HG02884 (cell line): Measurements from ENCODE around the gene NECAB3.
A peak's percentile ranks its signal among the peaks of the same experiment; 100 is the strongest.
"Not testable (repeated sequence)": the region's sequence is repeated elsewhere in the genome, so short reads cannot be mapped to it uniquely, and the experiment has no call there.

Experiments used
- ATAC-seq: cut with Tn5 transposase; IDR thresholded peaks from one replicate; pipeline ENCODE4 v1.9.1; 2021; ENCODE audit warnings: mild to moderate bottlenecking, moderate library complexity; ENCODE audit not compliant: unreplicated experiment

The NECAB3 gene

DNA sequence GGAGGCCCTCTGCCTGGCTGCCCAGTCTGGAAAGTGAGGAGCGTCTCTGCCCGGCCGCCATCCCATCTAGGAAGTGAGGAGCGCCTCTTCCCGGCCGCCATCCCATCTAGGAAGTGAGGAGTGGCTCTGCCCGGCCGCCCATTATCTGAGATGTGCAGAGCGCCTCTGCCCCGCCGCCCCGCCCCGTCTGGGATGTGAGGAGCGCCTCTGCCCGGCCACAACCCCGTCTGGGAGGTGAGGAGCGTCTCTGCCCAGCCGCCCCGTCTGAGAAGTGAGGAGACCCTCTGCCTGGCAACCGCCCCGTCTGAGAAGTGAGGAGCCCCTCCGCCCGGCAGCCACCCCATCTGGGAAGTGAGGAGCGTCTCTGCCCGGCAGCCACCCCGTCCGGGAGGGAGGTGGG lies 24.7 kb upstream of the NECAB3 start:
- not testable (repeated sequence) for ATAC-seq

DNA sequence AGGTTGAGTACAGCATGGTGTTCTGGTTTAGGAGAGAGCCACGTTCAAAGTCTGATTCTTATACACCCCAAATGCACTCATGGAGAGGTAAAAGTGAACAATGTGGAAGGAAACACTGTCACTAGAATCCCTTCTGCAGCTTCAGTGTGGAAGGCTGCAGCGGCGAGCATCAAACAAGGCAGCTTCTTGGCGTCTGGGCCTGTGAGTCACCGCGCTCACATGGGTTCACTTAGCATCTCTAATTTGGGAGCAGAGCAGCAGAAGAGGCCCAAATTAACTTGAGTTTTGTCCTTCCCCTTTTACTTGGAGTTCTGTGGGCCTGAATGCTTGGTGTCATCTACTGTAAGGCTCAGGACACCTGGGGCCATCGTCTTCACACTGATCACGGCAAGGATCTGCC lies 22.9 kb upstream of the NECAB3 start:
- ATAC-seq: no peak

DNA sequence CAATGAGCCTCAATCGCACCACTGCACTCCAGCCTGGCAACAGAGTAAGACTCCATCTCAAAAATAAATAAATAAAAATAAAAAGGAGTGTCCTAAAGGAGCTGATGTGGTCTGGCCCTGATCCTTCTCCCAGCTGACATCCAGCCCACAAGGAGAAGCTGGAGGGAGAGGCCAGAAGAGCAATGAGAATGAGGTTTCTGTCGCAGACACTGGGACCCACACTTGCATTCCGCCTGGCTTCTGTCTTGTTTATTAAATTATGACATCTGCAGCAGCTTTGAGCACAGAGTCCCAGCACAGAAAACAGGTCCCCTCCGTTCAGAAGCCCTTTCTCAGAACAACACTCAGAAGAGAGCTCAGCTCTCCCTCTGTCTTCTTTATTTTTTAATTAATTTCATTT lies 22.2 kb upstream of the NECAB3 start:
- no peak for ATAC-seq

DNA sequence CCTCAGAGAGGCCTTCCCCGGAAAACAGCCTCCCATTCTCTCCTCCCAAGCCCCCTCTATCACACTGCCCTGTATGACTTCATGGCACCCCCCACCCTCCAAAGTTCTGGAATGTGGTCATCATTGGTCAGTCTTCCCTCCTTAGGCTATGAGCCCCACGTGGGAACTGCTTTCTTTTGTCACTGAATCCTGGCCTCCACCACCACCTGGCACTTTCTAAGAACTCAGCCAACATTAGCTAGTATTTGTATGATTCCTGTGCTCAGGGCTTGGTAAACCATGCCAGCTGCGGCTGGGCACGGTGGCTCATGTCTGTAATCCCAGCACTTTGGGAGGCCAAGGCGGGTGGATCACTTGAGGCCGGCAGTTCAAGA lies 20.4 kb upstream of the NECAB3 start:
- ATAC-seq: no peak

DNA sequence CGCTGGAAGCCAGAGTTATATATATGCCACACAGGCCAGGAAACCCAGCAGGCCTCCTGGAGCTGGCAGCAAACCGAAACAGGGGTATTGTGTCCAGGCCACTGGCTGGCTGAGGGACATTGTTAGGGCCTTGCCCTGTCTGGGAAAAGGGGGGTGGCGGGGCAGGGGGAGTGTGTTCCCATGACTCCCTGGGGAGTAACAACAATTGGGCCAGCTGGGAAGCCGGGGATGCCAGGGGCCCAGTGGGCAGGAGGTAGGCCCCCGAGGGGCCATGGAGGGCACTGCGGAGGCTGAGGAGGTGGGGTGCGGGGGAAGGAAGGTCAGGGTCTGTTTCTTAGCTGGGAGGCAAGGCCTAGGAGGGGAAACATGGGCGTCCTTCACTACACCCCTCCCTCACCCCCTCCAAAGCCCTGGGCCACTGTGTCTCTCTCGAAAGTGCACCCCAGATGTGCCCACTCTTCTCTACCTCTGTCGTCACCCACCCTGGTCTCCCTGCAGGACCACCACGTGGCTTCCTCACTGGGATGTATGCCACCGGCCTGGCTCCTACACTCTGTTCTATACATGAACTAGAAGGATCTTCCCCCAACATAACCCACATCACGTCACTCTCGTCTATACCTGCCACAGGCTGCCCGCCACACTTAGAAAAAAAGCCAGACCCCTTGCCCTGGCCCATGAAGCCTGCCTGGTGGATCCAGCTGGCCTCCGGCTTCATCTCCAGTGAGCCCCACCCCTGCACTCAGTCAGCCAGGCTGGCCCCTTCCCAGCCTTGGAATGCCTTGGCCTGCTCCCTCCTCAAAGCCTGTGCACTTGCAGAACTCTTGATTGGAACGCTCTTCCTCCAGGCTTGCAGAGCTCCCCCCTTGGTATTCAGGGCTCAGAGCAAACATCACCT lies 19.8 kb upstream of the NECAB3 start:
- ATAC-seq: no peak

DNA sequence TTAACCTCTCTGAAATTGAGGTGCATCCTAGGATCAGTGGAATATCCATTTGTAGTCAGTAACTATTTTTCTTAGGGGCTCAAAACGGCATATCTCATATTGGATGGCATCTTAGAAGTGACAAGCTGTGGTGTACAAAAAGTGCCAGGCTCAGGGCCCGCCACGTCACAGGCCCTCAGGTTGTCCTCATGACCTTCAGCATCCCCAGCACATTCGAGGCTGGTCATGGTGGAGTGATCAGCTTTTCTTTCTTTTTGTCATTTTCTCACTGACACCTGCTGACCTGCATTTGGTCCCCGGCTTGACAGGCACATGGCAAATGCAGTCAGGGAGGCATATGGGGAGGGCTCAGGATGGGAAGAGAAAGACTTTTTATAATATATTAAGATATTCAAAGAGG lies 19.1 kb upstream of the NECAB3 start:
- no peak for ATAC-seq

DNA sequence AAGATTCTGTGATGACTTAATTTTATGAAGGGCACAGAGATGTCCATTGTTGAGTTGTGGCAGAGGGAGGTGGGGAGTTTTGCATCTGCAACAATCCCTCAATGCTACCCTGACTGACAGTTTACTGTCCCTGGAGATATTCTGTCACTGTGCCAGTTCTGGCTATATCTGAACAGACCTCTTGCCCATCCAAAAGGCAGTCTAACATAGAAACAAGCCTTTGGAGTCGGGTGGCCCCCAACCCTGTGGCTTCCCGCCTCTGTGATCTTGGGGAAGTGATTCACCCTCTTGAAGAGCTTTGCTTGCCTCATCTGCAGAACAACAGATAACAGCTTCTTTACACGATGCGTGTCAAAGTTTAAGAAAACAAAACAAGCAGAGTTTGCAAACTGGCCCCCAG lies 15.7 kb upstream of the NECAB3 start:
- ATAC-seq: no peak

DNA sequence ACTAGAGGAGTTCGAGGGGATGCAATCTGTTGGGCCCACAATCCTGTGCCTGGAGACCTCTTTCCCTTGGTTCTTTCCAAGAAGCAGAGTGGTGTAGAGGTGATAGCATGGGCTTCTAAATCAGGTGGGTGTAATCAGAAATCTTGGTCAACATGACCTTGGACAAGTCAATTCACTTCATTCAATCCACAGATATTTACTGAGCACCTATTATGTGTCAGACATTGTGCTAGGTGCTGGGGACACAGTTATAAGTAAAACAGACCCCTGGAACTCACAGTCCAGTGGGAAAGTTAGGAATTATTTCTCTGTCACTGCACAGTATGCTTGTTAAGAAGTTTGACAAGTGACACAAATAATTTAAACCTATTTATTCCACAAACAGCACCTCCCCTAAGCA lies 15.3 kb upstream of the NECAB3 start:
- ATAC-seq: no peak

DNA sequence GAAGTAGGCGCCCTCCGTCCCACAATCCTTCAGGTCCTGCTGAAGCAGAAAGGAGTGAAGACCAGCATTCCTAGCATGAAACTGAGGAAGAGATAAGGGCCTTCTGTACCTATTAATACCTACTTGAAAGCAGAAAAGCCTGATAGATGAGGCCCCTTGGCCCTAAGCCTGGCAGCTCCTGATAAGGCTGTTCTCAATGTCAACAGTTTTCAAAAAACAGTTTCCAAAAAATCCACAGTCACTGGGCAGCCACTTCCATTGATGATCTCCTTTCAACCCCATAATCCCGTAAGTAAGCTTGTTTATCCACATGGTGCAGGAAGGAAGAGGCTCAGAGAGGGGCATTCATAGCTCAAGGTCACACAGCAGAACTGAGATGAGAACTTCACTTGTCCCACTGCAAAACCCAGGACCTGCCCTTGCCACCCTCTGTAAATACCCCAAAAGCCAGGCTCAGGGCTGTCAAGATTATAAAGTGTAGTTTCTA lies 14.8 kb upstream of the NECAB3 start:
- ATAC-seq: no peak

DNA sequence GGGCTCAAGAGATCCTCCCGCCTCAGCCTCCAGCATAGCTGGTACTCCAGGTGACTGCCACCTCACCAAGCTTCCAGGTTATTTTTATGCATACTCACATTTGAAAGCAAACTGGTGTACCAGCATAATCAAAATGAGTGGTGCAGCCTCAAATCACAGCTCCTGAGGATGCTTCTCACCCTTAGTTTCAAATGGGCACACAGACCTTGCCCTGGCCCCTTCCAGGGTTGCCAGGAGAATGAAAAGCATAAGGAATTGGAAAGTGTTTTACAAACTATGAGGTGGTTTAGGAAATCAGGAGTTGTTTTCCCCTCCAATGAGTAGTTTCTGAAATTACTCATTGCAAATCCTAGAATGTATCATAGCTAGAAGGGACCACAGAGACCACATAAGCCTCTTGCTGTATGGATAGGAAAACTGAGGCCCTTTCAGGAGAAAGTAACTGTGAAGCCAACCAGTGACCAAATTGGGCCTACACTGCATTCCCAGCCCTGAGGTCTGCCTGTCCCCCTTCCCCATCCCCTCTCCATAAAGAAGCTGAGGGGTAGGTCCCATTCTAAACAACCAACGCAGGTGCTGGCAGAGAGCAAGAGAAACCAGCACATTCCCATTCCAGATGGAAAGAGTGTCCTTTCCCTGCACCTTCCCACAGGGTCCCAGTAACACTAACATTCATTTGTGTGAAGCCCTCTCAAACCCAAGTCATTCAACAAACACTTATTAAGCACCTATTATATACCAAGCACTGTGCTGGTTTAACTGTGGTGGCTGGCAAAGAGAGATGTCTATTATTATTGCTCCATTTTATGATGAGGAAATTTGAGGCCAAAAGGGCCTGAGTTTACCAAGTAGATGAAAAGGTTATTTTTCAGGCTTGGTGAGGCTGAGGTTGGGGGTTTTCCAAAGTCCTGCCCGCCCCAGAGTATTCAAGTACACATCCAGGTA lies 14.0 kb upstream of the NECAB3 start:
- no peak for ATAC-seq

DNA sequence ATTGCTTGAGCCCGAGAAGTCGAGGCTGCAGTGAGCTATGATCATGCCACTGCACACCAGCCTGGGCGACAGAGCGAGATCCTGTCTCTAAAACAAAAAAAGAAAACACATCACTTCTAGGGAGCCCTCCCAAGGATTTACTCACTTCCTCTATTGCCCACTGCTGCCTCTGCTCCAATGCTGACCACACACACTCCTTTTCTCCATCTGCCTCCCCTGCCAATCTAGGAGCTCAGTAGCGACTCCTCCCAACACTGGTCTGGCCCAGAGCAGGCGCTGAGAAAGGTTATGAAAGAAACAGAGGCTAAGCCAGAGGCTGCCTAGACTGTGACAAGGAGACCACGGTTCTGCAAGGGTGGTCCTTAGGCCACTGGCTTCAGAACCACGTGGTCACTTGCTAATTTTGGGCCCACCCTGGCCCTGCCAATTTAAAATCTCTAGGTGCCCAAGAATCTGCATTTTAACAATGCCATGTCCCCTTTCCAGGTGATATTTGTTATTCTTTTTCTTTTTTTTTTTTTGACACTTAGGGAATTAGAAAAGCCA lies 13.2 kb upstream of the NECAB3 start:
- ATAC-seq: no peak

DNA sequence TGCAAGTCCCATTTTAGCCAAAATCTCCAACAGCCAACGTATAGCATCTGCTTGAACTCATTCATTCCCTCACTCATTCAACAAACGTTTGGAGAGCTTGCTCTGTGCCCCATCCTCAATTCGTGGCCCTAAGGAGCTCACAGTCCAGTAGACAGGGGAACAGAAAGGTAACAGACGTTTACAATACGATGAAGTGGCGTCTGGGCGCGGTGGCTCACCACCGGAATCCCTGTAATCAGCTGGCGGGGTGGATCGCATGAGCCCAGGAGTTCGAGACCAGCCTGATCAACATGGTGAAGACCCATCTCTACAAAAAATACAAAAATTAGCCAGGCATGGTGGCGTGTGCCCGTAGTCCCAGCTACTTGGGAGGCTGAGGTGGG lies 12.7 kb upstream of the NECAB3 start:
- ATAC-seq: no peak

DNA sequence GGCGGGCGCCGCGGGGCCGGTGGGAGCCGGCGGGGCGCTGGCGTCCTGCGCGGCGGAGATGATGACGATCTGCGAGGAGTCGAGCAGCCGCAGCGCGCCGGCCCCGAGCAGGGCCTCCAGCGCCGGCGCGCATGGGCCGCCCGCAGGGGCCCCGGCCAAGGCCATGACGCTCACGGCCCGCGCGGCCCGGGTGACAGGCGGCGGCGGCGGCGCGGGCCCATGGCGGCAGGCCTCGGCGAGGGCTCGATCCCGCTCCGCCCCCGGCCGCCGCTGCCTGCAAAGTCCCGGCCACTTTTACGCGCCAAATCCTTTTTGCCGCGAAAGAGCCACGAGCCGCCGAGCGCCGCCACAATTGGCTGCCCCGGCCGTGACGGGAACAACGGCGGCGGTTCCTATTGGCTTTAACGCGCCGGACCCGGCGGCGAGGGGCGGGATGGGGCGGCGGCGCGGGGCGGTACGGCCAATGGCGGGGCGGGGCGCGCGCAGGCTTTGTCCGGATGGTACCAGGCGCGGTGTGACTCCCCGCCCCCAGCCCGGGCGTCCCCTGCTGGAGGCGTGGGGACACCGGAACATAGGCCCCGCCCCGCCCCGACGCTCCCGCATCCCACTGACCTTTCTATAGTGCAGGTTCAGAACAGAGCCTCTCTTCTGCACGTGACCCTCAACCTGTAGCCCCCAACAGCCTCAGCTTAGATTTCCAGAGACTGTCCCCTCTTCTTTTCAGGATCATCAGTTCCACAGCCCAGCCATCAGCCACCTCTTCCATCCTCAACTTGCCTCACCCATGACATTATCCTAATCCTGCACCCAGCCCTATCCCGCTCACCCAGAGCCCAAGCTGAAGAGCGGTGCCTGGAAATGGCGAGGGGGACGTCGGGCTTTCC lies 12.1 kb upstream of the NECAB3 start, which contains the start of gene E2F1:
Gene E2F1 (minus strand): TSS at position 286 of the 884 bp plus-strand sequence. CDS start 121 bp downstream, at position 165.
- peak; percentile 78 for ATAC-seq

DNA sequence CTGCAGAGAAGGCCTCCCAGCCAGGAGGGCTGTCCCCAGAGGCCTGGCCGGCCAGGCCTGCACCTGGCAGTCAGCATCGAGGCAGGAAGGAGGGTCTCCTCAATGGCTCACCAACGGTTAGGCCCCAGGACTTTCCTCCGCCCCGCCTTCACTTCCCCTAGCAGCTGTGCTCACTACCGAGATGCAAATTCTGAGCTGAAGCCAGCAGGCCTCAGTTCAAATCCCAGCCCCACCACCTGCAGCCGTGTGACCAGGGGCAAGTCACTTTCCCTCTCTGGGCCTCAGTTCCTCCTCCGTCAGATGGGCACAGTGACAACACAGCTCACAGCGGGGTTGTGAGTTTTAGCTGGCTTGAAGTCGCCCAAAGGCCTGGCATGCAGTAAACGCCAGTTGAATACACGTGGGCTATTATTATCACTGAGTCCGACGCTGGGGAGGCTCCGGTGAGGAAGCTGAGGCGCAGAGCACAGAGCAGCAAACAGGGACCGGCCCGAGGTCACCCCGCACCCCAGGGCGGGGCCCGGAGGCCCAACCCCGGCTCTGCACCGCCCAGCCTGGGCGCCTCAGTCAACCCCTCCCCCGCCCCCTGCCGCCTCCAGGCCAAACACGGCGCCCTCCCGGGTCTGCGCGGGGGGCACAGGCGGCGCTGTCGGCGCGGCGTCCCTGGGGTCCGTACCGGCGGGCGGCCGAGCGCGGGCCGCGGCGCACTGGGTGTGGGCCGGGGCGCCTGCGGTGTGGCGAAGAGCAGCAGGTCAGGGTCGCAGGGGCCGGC lies 11.3 kb upstream of the NECAB3 start:
- peak; percentile 36 for ATAC-seq

DNA sequence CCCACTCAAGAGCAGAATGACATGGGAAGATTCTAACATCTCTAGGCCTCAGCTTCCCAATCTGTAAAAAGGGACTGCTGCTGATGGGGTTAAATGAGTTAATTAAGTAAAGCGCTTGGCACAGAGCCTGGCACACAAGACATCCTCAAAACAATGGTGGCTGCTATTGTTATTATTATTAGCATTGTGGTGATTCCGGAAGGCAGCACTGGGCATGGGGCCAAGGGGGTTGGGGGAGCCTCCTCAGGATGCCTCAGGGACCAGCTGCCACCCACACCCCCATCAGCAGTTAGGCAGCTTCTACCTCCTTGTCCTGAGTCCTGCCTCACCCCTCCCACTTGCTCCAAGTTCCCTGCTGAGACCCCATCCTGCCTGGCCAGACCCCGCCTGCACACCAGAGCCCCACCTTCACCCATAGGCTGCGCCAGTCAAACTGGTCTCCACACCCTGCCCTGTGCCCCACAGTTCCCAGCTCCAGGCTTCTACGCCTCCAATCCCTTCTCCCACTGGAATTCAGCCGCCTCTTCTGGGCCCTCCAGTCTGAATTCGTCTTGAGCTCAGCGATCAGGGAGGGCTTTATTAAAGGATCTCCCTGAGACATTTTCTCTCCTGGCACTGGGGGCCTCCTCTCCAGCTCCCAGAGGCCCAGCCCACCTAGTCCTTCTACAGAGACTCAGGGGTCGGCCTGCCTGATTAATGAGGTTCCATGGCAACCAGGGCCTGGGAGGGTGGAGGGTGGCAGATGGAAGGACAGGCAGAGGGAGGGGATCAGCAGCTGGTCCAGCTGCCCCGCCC lies 10.5 kb upstream of the NECAB3 start:
- ATAC-seq: no peak

DNA sequence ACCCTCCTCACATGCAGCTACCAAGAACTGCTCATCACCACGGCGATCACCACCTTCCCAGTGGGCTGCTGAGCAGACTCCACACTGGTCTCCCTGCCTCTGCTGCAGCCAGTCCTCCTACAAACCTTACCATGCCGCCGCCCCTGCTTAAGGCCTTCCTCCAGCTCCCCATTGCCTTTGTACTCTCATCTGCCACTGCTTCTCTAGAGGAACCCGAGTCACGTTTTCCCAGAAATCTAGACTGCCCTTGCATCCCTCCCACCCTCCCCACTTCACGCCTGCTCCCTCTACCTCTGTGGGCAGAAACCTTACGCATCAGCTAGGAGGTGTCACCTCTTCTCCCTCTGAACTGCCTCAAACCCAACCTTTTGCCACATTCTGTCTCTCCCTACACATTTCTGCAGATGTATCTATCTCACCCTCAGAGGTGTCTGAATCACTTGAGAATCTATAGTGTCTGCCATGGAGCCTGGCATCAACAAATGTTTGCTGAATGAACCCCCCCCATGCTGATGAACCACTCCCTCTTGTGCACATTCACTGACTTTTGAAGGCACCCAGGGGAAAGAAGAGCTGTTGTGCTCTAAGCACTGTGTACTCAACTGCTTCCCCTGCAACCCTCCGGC lies 7.6 kb upstream of the NECAB3 start:
- no peak for ATAC-seq

DNA sequence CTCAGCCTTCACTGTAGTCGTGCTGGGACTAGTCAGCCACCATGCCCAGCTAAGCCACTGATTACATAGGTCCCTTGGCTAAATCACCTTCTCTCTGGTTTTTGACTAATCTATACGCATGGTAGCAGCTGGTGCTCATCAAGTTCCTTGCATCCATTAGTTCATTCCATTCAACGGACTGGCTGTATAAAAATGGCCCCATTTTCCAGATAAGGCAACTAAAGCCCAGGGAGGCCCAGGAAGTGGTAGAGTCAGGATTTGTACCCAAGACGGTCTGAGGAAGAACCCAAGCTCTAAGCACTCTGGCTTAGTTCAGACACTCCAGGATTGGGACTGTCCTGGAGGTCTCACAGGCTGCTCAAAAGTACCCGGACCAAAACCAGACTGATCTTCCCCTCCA lies 7.1 kb upstream of the NECAB3 start:
- ATAC-seq: no peak

DNA sequence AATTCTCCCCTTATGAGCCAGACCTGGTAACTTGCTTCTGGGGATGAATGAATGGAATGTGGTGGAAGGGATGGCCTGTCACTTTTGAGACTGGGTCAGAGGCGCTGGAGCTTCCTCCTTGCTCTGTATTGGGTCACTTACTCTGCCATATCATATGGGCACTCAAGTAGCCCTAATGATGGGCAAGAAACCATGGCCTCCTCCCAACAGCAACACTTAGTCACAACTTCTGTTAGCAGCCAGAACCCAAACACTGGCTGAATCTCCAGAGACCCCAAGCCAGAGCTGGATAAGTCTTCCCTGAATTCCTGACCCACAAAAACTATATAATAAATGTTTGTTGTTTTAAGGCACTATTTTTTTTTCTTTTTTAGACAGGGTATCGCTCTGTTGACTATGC lies 6.5 kb upstream of the NECAB3 start:
- no peak for ATAC-seq
